Right cardiac atrium (tissue), 5 donors: ENCODE results near the gene TACR2. TPM values are rescaled to one million over a fixed set of nuclear protein-coding genes. Genes with fewer than 3 reads are reported as not detected.

Experiments
- ATAC-seq, 2 donors: fragments of 200-7000 bp; cut with Tn5 transposase; one replicate each; pipeline versions ENCODE4 v1.8.0 to v1.9.1; 2020; ENCODE audit warnings: moderate library complexity in 2 of 2, mild to moderate bottlenecking in 1 of 2
- DNase-seq, 3 donors: peaks; one replicate each; pipeline ENCODE4 v3.0.0-alpha.2; 2020
- H3K27ac ChIP-seq: one replicate; pipeline ENCODE4 v1.5.1; 2013; ENCODE audit warnings: mild to moderate bottlenecking, low read length, control low read depth, moderate library complexity
- H3K27me3 ChIP-seq: one replicate; pipeline ENCODE4 v1.6.1; 2013; ENCODE audit not compliant: control insufficient read depth, insufficient read depth
- H3K4me1 ChIP-seq: one replicate; pipeline ENCODE4 v1.6.1; 2013; ENCODE audit warnings: low read length; ENCODE audit not compliant: control insufficient read depth, insufficient read depth
- H3K4me3 ChIP-seq: one replicate; pipeline ENCODE4 v1.5.1; 2013; ENCODE audit warnings: low read length, control low read depth
- H3K9me3 ChIP-seq: one replicate; pipeline ENCODE4 v1.6.1; 2013; ENCODE audit warnings: low read length; ENCODE audit not compliant: control insufficient read depth
- WGBS: extraction: QIAGEN DNeasy Blood & Tissue Kit; methylation state at CpG from one replicate; pipeline ENCODE4 v1.1.7; 2013; 5-methylcytosine and 5-hydroxymethylcytosine counted together
- intact Hi-C, 4 donors: fragments of 100-400 bp; cut with DNase I; formaldehyde crosslinking; loops; one replicate each; pipeline versions ENCODE4 v1.11.0 to v1.14.0; 2022 to 2023
- polyA plus RNA-seq: library from polyadenylated mRNA; stranded (reverse); fragments of 200-250 nt; gene quantifications from one replicate; pipeline ENCODE4 v1.2.3, GENCODE V29; 2013
- total RNA-seq, 4 donors: library from RNA; stranded (reverse); fragmentation: NEBNext Ultra II Directional; extraction: Animal tissue kit (Norgen Biotek cat#: 25700); gene quantifications; one replicate each; pipeline ENCODE4 v1.2.1, GENCODE V29; 2021
- donor health status: healthy with polysubstance abuse.
- donor health status: DM: no; HTN: yes; CAD: no.
- donor health status: DM: no; HTN: no; CAD: no.
- donor health status: DM: no; HTN: yes; CAD: no; lungs with severe emphysema.
- donor health status: DM: yes; HTN: yes; CAD: no.

TACR2 gene
- total and polyA plus RNA-seq, 5 donors: 0.26 to 0.53 (median 0.28) TPM

- no peak overlapping the region for H3K27ac ChIP-seq
- 71% methylated on average over 8 of the region's 8 CpGs for WGBS
- H3K9me3 ChIP-seq: no peaks in the 10 kb centered on the region
- no peaks in the 10 kb centered on the region for H3K27me3 ChIP-seq
- ATAC-seq: no peak
- intact Hi-C loops: no loop called here
- no peak overlapping the region for H3K4me3 ChIP-seq
- peaks cover 15% of the 10 kb centered on the region for H3K4me1 ChIP-seq
- no peak for DNase-seq
These were observed 42.5 kb upstream of the TACR2 start for GRCh38 chr10:69459101-69459790.

DNA sequence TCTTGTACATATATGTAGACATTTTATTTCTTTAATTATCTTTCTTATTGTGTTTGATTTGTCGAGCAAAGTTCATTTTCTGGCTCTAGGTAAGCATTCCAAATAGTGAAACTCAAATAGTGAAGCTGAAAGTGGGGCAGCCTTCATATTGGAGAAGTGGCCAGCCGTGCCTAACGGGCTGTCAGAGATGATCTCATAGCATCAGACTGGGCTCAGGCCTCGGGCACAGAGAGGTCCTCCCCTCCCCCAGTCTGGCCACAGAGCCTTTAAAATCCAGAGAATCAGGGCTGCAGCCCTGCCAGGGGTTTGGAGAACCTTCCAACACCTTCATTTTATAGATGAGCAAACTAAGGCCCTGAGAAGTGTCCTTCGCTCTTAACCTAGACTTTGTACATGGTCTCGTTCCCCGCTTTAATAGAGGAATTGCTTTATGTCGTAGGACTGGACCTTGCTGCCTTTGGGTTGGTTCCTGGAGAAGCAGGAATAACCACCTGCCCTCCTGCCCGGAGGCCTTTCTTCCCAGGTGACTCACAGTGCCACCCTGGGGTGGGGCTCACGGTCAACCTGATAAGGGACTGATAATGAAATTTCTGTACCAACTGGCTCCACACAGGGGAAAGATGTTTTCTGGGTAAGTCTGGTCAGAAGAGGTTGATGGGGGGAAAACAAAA is 41.8 kb upstream of the TACR2 start:
- intact Hi-C loops: no loop called here
- DNase-seq (peak in 1 of 3 donors; percentile 73), ATAC-seq (peak in 1 of 2 donors; percentile 54)
- Histone ChIP-seq H3K27ac (peak overlapping the region; percentile 13), H3K9me3 (no peaks in the 10 kb centered on the region), H3K4me3 (no peak overlapping the region), H3K27me3 (no peaks in the 10 kb centered on the region), H3K4me1 (peaks cover 15% of the 10 kb centered on the region)
- 73% methylated on average over 10 of the region's 10 CpGs for WGBS

DNA sequence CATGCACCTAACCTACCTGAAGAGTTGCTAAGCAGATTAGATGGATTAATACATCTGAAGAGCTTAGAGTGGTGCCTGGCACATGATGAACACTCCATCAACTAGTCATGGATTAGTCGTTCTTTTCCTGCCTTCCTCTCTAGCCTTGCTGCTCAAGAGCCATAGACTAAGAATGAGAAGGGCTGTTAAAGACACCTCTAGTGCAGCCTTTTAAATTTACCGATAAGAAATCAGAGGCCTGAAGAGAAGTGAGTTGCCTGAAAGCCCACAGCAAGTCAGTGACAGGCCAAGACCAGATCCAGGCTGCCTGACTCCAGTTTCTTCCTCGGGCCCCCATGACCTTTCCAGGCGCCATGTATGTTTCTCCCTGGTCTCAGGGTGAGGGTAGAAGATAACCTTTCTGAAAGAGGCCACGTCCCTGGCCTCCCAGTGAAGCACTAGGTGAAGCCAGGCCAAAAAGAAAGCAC is 41.1 kb upstream of the TACR2 start:
- ATAC-seq: no peak
- DNase-seq: no peak
- H3K9me3 ChIP-seq: no peaks in the 10 kb centered on the region
- H3K4me3 ChIP-seq: no peak overlapping the region
- H3K27me3 ChIP-seq: no peaks in the 10 kb centered on the region
- H3K4me1 ChIP-seq: peaks cover 13% of the 10 kb centered on the region
- WGBS: 55% methylated on average over 5 of the region's 5 CpGs
- intact Hi-C loops: no loop called here
- peak overlapping the region; percentile 56 for H3K27ac ChIP-seq

GRCh38 chr10:69456880-69457693 is 40.4 kb upstream of the TACR2 start:
- no peaks in the 10 kb centered on the region for H3K27me3 ChIP-seq
- H3K4me1 ChIP-seq: peaks cover 13% of the 10 kb centered on the region

GRCh38 chr10:69455006-69455763 is 38.5 kb upstream of the TACR2 start:
- Histone ChIP-seq H3K27me3 (no peaks in the 10 kb centered on the region), H3K27ac (no peak overlapping the region), H3K4me1 (peaks cover 5% of the 10 kb centered on the region), H3K9me3 (no peaks in the 10 kb centered on the region), H3K4me3 (no peak overlapping the region)
- DNase-seq: no peak
- intact Hi-C loops: no loop called here
- 69% methylated on average over 10 of the region's 10 CpGs for WGBS
- ATAC-seq: no peak

More at GRCh38 chr10:69456880-69457693, 40.4 kb upstream of the TACR2 start:
- ATAC-seq: no peak
- no peak overlapping the region for H3K4me3 ChIP-seq
- intact Hi-C loops: no loop called here
- 78% methylated on average over 8 of the region's 8 CpGs for WGBS
- no peak overlapping the region for H3K27ac ChIP-seq
- DNase-seq: no peak
- H3K9me3 ChIP-seq: no peaks in the 10 kb centered on the region

- intact Hi-C loops: no loop called here
- Histone ChIP-seq H3K4me3 (no peak overlapping the region), H3K27me3 (no peaks in the 10 kb centered on the region), H3K27ac (no peak overlapping the region), H3K9me3 (no peaks in the 10 kb centered on the region), H3K4me1 (peaks cover 3% of the 10 kb centered on the region)
- ATAC-seq: no peak
- DNase-seq: no peak
These were observed 37.1 kb upstream of the TACR2 start for GRCh38 chr10:69453795-69454194.

DNA sequence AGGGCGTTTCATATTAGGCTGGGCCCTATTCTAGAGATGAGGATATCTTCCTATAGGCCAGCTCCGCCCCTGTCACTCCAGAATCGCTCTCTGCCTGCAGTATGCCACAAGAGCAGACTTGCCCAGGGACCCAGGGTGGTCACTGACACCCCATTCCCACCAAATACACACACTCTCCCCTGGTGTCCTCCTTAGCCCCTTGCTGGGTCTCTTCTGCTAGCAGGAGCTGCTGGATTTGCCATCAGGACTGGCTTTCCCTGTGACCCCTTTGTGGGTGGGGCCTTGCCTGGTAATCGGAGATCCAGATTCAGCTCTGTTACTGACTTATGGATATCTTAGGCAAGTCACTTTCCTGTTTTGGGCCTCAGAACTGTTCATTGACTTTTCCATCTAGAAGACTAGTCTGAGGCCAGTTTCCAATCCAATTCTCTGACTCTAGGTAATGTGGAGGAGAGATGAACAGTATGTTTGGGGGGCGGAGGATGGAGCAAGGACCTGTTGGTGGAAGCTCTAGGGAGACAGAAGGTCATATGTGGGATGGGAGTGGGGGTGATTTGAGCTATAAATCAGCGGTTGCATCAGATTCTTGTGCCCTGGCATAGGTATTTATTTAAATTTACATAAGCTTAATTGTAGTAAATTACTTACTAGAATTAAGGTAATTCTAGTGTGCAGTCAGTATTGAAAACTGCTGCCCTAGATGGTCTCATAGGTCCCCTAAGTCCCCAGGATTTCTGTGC is 36.1 kb upstream of the TACR2 start:
- Histone ChIP-seq H3K27ac (no peak overlapping the region), H3K4me3 (no peak overlapping the region), H3K27me3 (no peaks in the 10 kb centered on the region), H3K9me3 (no peaks in the 10 kb centered on the region), H3K4me1 (no peaks in the 10 kb centered on the region)
- no peak for ATAC-seq
- no peak for DNase-seq
- intact Hi-C loops: no loop called here
- 83% methylated on average over 6 of the region's 6 CpGs for WGBS

GRCh38 chr10:69451784-69452251 is 35.1 kb upstream of the TACR2 start:
- no peaks in the 10 kb centered on the region for H3K27me3 ChIP-seq
- H3K27ac ChIP-seq: no peak overlapping the region
- peak overlapping the region; percentile 80 for H3K4me3 ChIP-seq
- intact Hi-C loops: no loop called here
- ATAC-seq: peak; percentile 30 to 43
- 8% methylated on average over 38 of the region's 38 CpGs for WGBS
- DNase-seq: peak in 2 of 3 donors; percentile 66 to 70
- no peaks in the 10 kb centered on the region for H3K4me1 ChIP-seq
- no peaks in the 10 kb centered on the region for H3K9me3 ChIP-seq

DNA sequence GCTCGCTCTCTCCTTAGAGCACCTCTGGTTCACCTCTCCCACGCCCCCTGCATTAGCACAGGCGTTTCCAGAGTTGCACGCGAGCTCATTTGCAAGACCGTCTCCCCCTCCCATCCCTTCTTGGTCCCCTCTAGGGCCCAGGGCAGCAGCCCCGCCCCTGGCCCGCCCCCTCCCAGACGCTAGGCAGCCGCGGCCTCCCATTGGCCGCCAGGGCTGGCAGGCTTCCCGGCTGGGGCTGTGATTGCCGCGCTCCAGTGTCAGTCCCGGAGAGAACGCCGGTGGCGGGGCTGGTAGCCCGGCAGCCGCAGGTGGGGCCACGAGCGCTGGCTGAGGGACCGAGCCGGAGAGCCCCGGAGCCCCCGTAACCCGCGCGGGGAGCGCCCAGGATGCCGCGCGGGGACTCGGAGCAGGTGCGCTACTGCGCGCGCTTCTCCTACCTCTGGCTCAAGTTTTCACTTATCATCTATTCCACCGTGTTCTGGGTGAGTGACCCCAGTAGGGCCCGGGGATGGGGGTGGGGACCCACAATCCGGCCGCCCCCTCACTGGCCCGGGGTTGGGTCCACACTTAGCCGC is 34.6 kb upstream of the TACR2 start, which contains the start of gene TSPAN15:
TSPAN15 (plus strand) TSS at position 257 of the 575 bp plus-strand sequence; CDS start at position 387, 130 bp downstream.
- no peaks in the 10 kb centered on the region for H3K4me1 ChIP-seq

More for the DNA sequence above, 34.6 kb upstream of the TACR2 start, which contains the start of gene TSPAN15:
- H3K9me3 ChIP-seq: no peaks in the 10 kb centered on the region
- H3K27ac ChIP-seq: peak within 1 kb of the TSS; percentile 10
- H3K27me3 ChIP-seq: no peaks in the 10 kb centered on the region
- DNase-seq (peak; percentile 88 to 96 (median 96)), ATAC-seq (peak; percentile 97)
- H3K4me3 ChIP-seq: peak within 1 kb of the TSS; percentile 80
- WGBS: 1% methylated on average over 45 of the region's 45 CpGs
- intact Hi-C loops: no loop called here
